IMR-90 (cell line): ENCODE measurements around the gene ATP2B1. TPM values are rescaled to one million over a fixed set of nuclear protein-coding genes. Genes with fewer than 3 reads are reported as not detected.

Experiments used
- ATAC-seq: fragments of 200-7000 bp; cut with Tn5 transposase; 2 replicates; pipeline ENCODE4 v1.9.1; 2020; ENCODE audit warnings: low read depth, mild to moderate bottlenecking, moderate library complexity
- BruUV-seq: library from RNA; stranded (reverse); fragments of 400-500 nt; replicated peaks from 2 replicates; lab custom pipeline; 2021; lab: Mats Ljungman, UMichigan
- CTCF ChIA-PET: fragments of 300-600 bp; formaldehyde crosslinking; extraction: SDS; loops from one replicate; lab custom pipeline; 2021; ENCODE audit warnings: antibody characterized with exemption; lab: Yijun Ruan, JAX
- POLR2A ChIA-PET: fragments of 300-600 bp; sonication (Branson Sonifier 250); formaldehyde crosslinking; loops from one replicate; lab custom pipeline; 2022; ENCODE audit warnings: antibody characterized with exemption; ENCODE audit not compliant: unreplicated experiment; lab: Charles Lee
- DNase-seq: peaks from one replicate; pipeline ENCODE4 v3.0.0; 2013
- H2AFZ ChIP-seq: replicated peaks from 2 replicates; pipeline ENCODE3; 2013; ENCODE audit warnings: low read length, mild to moderate bottlenecking; ENCODE audit not compliant: poor library complexity
- H2AK5ac ChIP-seq: 2 replicates; pipeline ENCODE4 v1.6.1; 2013; ENCODE audit warnings: low read depth, low read length, inconsistent platforms
- H2AK9ac ChIP-seq: replicated peaks from 2 replicates; pipeline ENCODE3; 2013; ENCODE audit warnings: mild to moderate bottlenecking, low read depth, low read length, moderate library complexity; ENCODE audit not compliant: poor library complexity
- H2BK120ac ChIP-seq: 2 replicates; pipeline ENCODE4 v1.6.1; 2013; ENCODE audit warnings: low read depth, low read length, inconsistent platforms
- H2BK15ac ChIP-seq: 3 replicates; pipeline ENCODE4 v1.6.1; 2013; ENCODE audit warnings: low read depth, low read length, inconsistent platforms
- H2BK20ac ChIP-seq: 2 replicates; pipeline ENCODE4 v1.6.1; 2013; ENCODE audit warnings: low read depth, mild to moderate bottlenecking, inconsistent platforms, low read length, moderate library complexity
- H2BK5ac ChIP-seq: 2 replicates; pipeline ENCODE4 v1.6.1; 2013; ENCODE audit warnings: mild to moderate bottlenecking, low read depth, low read length, inconsistent platforms; ENCODE audit not compliant: poor library complexity, severe bottlenecking
- H3K14ac ChIP-seq: replicated peaks from 2 replicates; pipeline ENCODE4 v1.6.1; 2013; ENCODE audit warnings: low read depth, low read length, inconsistent platforms
- H3K18ac ChIP-seq: 2 replicates; pipeline ENCODE4 v1.6.1; 2013; ENCODE audit warnings: low read depth, low read length, control low read depth
- H3K23ac ChIP-seq: 2 replicates; pipeline ENCODE4 v1.6.1; 2013; ENCODE audit warnings: low read depth, low read length, inconsistent platforms
- H3K27ac ChIP-seq: 2 replicates; pipeline ENCODE4 v1.5.1; 2013; ENCODE audit warnings: mild to moderate bottlenecking, control low read depth, low read length; ENCODE audit not compliant: insufficient read depth
- H3K27me3 ChIP-seq: 2 replicates; pipeline ENCODE4 v1.6.1; 2013; ENCODE audit warnings: low read length; ENCODE audit not compliant: control insufficient read depth, insufficient read depth
- H3K36me3 ChIP-seq: 2 replicates; pipeline ENCODE4 v1.6.1; 2013; ENCODE audit warnings: low read length, mixed read lengths; ENCODE audit not compliant: control insufficient read depth, insufficient read depth
- H3K4ac ChIP-seq: 2 replicates; pipeline ENCODE4 v1.6.1; 2013; ENCODE audit warnings: low read depth, low read length, inconsistent platforms
- H3K4me1 ChIP-seq: 2 replicates; pipeline ENCODE4 v1.6.1; 2013; ENCODE audit warnings: low read length, mixed read lengths; ENCODE audit not compliant: control insufficient read depth, insufficient read depth
- H3K4me2 ChIP-seq: 2 replicates; pipeline ENCODE4 v1.6.1; 2013; ENCODE audit warnings: low read depth, mild to moderate bottlenecking, control low read depth, low read length, moderate library complexity
- H3K4me3 ChIP-seq: 2 replicates; pipeline ENCODE4 v1.5.1; 2013; ENCODE audit warnings: low read depth, mild to moderate bottlenecking, control low read depth, low read length, moderate library complexity; ENCODE audit not compliant: insufficient read depth
- H3K56ac ChIP-seq: 2 replicates; pipeline ENCODE4 v1.6.1; 2013; ENCODE audit warnings: low read length, inconsistent platforms; ENCODE audit not compliant: insufficient read depth; ENCODE audit errors: extremely low read depth
- H3K79me1 ChIP-seq, 2 experiments: 2 replicates each; pipeline ENCODE4 v1.6.1; 2013; ENCODE audit warnings: low read length in 2 of 2, inconsistent platforms in 1 of 2, low read depth in 1 of 2
- H3K9ac ChIP-seq: 2 replicates; pipeline ENCODE4 v1.6.1; 2013; ENCODE audit warnings: low read depth, low read length, control low read depth
- H3K9me1 ChIP-seq: 2 replicates; pipeline ENCODE4 v1.6.1; 2013; ENCODE audit warnings: low read length, inconsistent platforms; ENCODE audit not compliant: insufficient read depth
- H3K9me3 ChIP-seq: 2 replicates; pipeline ENCODE4 v1.6.1; 2013; ENCODE audit warnings: low read length; ENCODE audit not compliant: control insufficient read depth, insufficient read depth
- H4K20me1 ChIP-seq: 2 replicates; pipeline ENCODE4 v1.6.1; 2013; ENCODE audit warnings: low read length, inconsistent platforms; ENCODE audit not compliant: insufficient read depth
- H4K5ac ChIP-seq: 2 replicates; pipeline ENCODE4 v1.6.1; 2013; ENCODE audit warnings: mild to moderate bottlenecking, low read depth, low read length, control low read depth
- H4K8ac ChIP-seq, 2 experiments: 2 replicates each; pipeline ENCODE4 v1.6.1; 2013; ENCODE audit warnings: low read depth in 2 of 2, low read length in 2 of 2, control low read depth in 1 of 2, inconsistent platforms in 1 of 2
- H4K91ac ChIP-seq: 2 replicates; pipeline ENCODE4 v1.6.1; 2013; ENCODE audit warnings: low read depth, low read length, inconsistent platforms; ENCODE audit not compliant: insufficient read depth
- NFE2L2 ChIP-seq: fragments of 150-350 bp; IDR thresholded peaks from 2 replicates; pipeline ENCODE4 v1.6.1; 2016; ENCODE audit warnings: low read depth, mild to moderate bottlenecking, low read length
- RAD21 ChIP-seq: IDR thresholded peaks from 2 replicates; pipeline ENCODE4 v1.6.1; 2012; ENCODE audit warnings: low read length, improper control_type of control experiment
- RCOR1 ChIP-seq: IDR thresholded peaks from 2 replicates; pipeline ENCODE4 v1.6.1; 2012; ENCODE audit warnings: mild to moderate bottlenecking, low read length, improper control_type of control experiment; ENCODE audit not compliant: insufficient replicate concordance
- whole genome bisulfite sequencing, 2 experiments: methylation state at CpG; one replicate each; pipeline versions ENCODE4 v1.1.5 to v1.1.7; 2013; ENCODE audit warnings: missing lambda C conversion rate in 2 of 2; ENCODE audit not compliant: insufficient read length in 1 of 2; ENCODE audit errors: extremely low coverage in 2 of 2; 5-methylcytosine and 5-hydroxymethylcytosine counted together
- dilution Hi-C: fragments of 300-500 bp; cut with HindIII; formaldehyde crosslinking; loops from one replicate; pipeline ENCODE4 v1.14.3; 2018; ENCODE audit warnings: low sequenced_read_pairs; ENCODE audit not compliant: unreplicated experiment
- in situ Hi-C: fragments of 300-500 bp; cut with MboI; formaldehyde crosslinking; loops from 3 replicates; pipeline ENCODE4 v1.14.3; 2019; ENCODE audit warnings: low sequenced_read_pairs, inconsistent platforms, mixed read lengths
- intact Hi-C: fragments of 100-400 bp; cut with micrococcal nuclease; formaldehyde crosslinking; loops from 2 replicates; pipeline ENCODE4 v1.10.0; 2022
- polyA plus RNA-seq, 3 experiments: library from polyadenylated mRNA; depleted of rRNA; stranded (reverse); fragments of >200 nt; gene quantifications; 2 replicates each; pipeline ENCODE4 v1.2.3, GENCODE V29; 2012; ENCODE audit warnings: low replicate concordance in 1 of 3
- total RNA-seq: library from RNA; depleted of rRNA; stranded (reverse); fragments of >200 nt; gene quantifications from 2 replicates; pipeline ENCODE4 v1.2.3, GENCODE V29; 2012

ATP2B1 gene
- total and polyA plus RNA-seq, 2 of the 4 experiments (the other 2 are of a cell fraction): 9.9 to 32.6 TPM

DNA sequence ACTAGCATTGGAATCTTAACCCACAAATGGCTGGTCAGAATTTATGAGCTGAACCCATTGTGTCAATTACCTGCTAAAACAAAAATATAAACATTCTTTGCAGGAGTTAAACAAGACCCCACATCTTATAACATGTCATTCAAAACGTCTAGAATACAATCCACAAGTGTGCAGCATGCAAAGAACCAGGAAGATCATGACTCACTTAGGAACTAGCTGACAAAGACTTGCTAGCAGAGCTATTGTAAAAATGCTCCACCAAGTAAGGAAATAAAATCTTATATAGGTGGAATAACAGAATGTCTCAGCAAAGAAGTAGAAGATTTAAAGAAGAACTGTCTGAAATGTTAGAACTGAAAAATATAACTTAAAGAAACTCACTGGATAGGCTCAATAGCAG, 156.3 kb downstream of the ATP2B1 start:
- intact Hi-C loops (no loop called here), in situ Hi-C loops (no loop called here), dilution Hi-C loops (no loop called here)
- TF ChIP-seq RCOR1 (no peak), RAD21 (no peak), NFE2L2 (no peak)
- Histone ChIP-seq H3K9me3 (no peaks in the 10 kb centered on the region), H2AK9ac (no peak overlapping the region), H2BK20ac (no peak overlapping the region), H3K36me3 (no peaks in the 10 kb centered on the region), H3K9me1 (no peaks in the 10 kb centered on the region), H2AK5ac (no peak overlapping the region), H3K9ac (no peak overlapping the region), H2BK120ac (no peak overlapping the region), H3K4me3 (no peak overlapping the region), H3K18ac (no peak overlapping the region), H3K56ac (no peak overlapping the region), H4K20me1 (no peaks in the 10 kb centered on the region), H4K8ac (no peak overlapping the region), H4K91ac (no peak overlapping the region), H3K27me3 (no peaks in the 10 kb centered on the region), H3K4ac (no peak overlapping the region), H3K23ac (no peak overlapping the region), H3K14ac (no peak overlapping the region), H3K79me1 (no peaks in the 10 kb centered on the region), H3K4me2 (no peak overlapping the region), H2BK5ac (no peak overlapping the region), H4K5ac (no peak overlapping the region), H2AFZ (no peak overlapping the region), H3K27ac (no peak overlapping the region), H2BK15ac (no peak overlapping the region), H3K4me1 (no peaks in the 10 kb centered on the region)
- no TSS peak for BruUV-seq
- ATAC-seq (peak; percentile 44; the same call in 1 of the 2 replicates), DNase-seq (peak; percentile 45)
- ChIA-PET POLR2A (no interaction called here), CTCF (no interaction called here)
- WGBS, 2 experiments: no CpG with 5 or more reads among the region's 1 CpG
